Mesendoderm (in vitro differentiated cells): ENCODE measurements around the gene FAHD2A.
"Not testable (repeated sequence)": the region's sequence is repeated elsewhere in the genome, so short reads cannot be mapped to it uniquely, and the experiment has no call there.

ENCODE experiments used
- DNase-seq: peaks from one replicate; pipeline ENCODE4 v3.0.0; 2013
- H2AK5ac ChIP-seq: 2 replicates; pipeline ENCODE4 v1.6.1; 2013; ENCODE audit warnings: low read length, inconsistent platforms
- H2BK120ac ChIP-seq: 2 replicates; pipeline ENCODE4 v1.6.1; 2013; ENCODE audit warnings: low read depth, mild to moderate bottlenecking, low read length, moderate library complexity, mixed read lengths
- H2BK15ac ChIP-seq: replicated peaks from 2 replicates; pipeline ENCODE4 v1.6.1; 2013; ENCODE audit warnings: low read depth, mild to moderate bottlenecking, moderate library complexity
- H2BK5ac ChIP-seq: 2 replicates; pipeline ENCODE4 v1.6.1; 2013; ENCODE audit warnings: low read length, inconsistent platforms
- H3K18ac ChIP-seq: 2 replicates; pipeline ENCODE4 v1.6.1; 2013; ENCODE audit warnings: mild to moderate bottlenecking, low read length, mixed read lengths
- H3K23ac ChIP-seq: one replicate; pipeline ENCODE4 v1.6.1; 2013; ENCODE audit warnings: low read length
- H3K27ac ChIP-seq: 2 replicates; pipeline ENCODE4 v1.5.1; 2013; ENCODE audit warnings: low read depth, mild to moderate bottlenecking, inconsistent platforms, low read length, moderate library complexity
- H3K27me3 ChIP-seq: 2 replicates; pipeline ENCODE4 v1.6.1; 2013; ENCODE audit warnings: low read length, control low read depth, mild to moderate bottlenecking, inconsistent platforms; ENCODE audit not compliant: insufficient read depth, poor library complexity
- H3K36me3 ChIP-seq: 2 replicates; pipeline ENCODE4 v1.6.1; 2013; ENCODE audit warnings: low read length, inconsistent platforms; ENCODE audit not compliant: control insufficient read depth, insufficient read depth
- H3K4ac ChIP-seq: one replicate; pipeline ENCODE4 v1.6.1; 2013; ENCODE audit warnings: low read depth, mild to moderate bottlenecking, low read length, moderate library complexity
- H3K4me1 ChIP-seq: 2 replicates; pipeline ENCODE4 v1.6.1; 2013; ENCODE audit warnings: low read depth, low read length, inconsistent platforms; ENCODE audit not compliant: control insufficient read depth
- H3K4me2 ChIP-seq: 2 replicates; pipeline ENCODE4 v1.6.1; 2013; ENCODE audit warnings: low read length
- H3K4me3 ChIP-seq: 2 replicates; pipeline ENCODE4 v1.5.1; 2013; ENCODE audit warnings: mild to moderate bottlenecking, low read length
- H3K56ac ChIP-seq: one replicate; pipeline ENCODE4 v1.6.1; 2013; ENCODE audit warnings: low read length
- H3K79me1 ChIP-seq: 2 replicates; pipeline ENCODE4 v1.6.1; 2013; ENCODE audit warnings: low read length, inconsistent platforms
- H3K79me2 ChIP-seq: 2 replicates; pipeline ENCODE4 v1.6.1; 2013; ENCODE audit warnings: mild to moderate bottlenecking, low read length; ENCODE audit not compliant: control insufficient read depth, insufficient read depth
- H3K9ac ChIP-seq: 2 replicates; pipeline ENCODE4 v1.6.1; 2013; ENCODE audit warnings: low read length, inconsistent platforms
- H4K5ac ChIP-seq: one replicate; pipeline ENCODE4 v1.6.1; 2013; ENCODE audit warnings: low read length
- H4K8ac ChIP-seq: one replicate; pipeline ENCODE4 v1.6.1; 2013; ENCODE audit warnings: low read depth, mild to moderate bottlenecking, control low read depth, low read length, moderate library complexity
- WGBS: extraction: QIAGEN DNeasy Blood & Tissue Kit; methylation state at CpG from one replicate; pipeline ENCODE4 v1.1.7; 2013; ENCODE audit warnings: low lambda C conversion rate, missing lambda C conversion rate; ENCODE audit not compliant: insufficient coverage; ENCODE audit errors: extremely low coverage; 5-methylcytosine and 5-hydroxymethylcytosine counted together

FAHD2A gene

DNA sequence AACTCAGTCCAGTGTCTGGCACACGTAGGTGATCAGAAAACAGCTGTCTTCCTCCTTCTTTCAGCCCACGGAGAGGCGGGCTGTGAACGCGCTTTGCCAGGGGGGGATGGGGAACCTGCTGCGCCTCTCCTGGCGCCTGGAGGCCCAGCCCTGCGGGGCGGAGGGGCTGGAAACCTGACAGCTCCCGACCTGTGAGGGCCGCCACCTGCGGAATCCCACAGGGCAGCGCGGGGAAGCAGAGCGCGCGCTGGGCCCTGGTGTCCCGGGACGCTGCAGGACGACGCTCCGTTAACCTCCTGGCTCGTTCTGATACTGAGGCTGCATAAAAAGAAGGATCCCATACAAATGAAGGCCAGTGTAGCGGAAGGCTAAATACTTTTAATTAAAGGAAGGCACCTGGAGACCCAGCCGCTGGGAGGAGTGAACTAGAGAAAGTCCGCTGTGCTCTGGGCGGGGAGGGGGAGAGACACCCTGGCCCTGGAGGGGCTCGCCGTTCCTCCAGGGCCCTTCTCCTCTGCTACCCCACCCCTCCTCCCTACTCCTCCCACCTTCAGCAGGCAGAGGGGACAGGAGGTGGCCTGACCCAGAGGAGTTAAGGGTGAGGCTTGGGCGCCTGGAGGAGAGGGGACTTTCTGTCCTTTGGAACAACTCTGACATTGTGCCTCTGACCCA is 24.8 kb downstream of the FAHD2A start:
- not testable (repeated sequence) for H2BK15ac ChIP-seq, H3K4me3 ChIP-seq, H3K4me2 ChIP-seq, H3K23ac ChIP-seq, H2BK120ac ChIP-seq, H3K56ac ChIP-seq, H3K4me1 ChIP-seq, H3K36me3 ChIP-seq, H2AK5ac ChIP-seq, H3K79me2 ChIP-seq, H3K4ac ChIP-seq, H4K8ac ChIP-seq, H4K5ac ChIP-seq, H3K79me1 ChIP-seq, H3K9ac ChIP-seq, H3K18ac ChIP-seq, H3K27ac ChIP-seq, H3K27me3 ChIP-seq, DNase-seq, H2BK5ac ChIP-seq
- WGBS: no CpG with 5 or more reads among the region's 30 CpGs

DNA sequence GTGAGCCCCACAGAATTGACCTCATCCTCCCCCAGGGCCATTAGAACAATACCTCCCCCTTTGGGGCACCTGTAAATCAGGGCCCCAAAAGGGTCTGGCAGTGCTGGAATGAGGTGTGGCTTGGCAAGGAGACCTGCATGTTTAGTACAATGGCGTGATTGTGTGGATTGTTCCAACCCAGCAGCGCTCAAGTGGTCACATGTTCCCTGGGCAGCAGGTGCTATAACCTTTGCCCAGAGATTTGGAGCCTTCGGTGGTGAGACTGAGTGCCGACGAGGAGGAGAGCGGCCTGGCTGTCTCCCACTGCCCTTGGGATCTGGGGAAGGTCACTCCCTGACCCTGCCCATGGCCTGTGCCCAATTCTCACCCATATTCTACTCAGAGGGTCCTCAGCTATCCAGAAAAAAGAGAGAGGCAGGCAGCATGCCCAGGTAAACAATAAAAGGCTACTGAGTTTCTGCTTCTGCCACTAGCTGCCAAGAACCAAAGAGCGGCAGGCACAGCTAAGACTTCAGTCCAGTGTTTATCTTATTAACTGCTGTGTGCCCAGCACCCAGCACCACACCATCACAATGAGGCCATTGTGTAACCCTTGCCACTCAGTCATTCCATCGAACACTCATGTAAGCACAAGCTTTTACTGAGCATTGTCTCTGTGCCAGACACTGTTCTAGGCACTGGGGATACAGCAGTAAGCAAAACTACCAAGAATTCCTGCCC is 27.4 kb downstream of the FAHD2A start:
- H3K4me2 ChIP-seq, H4K5ac ChIP-seq, H2BK15ac ChIP-seq, H4K8ac ChIP-seq, H3K18ac ChIP-seq, H3K79me2 ChIP-seq, H3K36me3 ChIP-seq, H2BK120ac ChIP-seq, H3K27me3 ChIP-seq, H3K4me1 ChIP-seq, H3K56ac ChIP-seq, H3K9ac ChIP-seq, DNase-seq, H3K79me1 ChIP-seq, H3K4me3 ChIP-seq, H2AK5ac ChIP-seq, H3K27ac ChIP-seq, H2BK5ac ChIP-seq, H3K23ac ChIP-seq, H3K4ac ChIP-seq: not testable (repeated sequence)
- no CpG with 5 or more reads among the region's 8 CpGs for WGBS

DNA sequence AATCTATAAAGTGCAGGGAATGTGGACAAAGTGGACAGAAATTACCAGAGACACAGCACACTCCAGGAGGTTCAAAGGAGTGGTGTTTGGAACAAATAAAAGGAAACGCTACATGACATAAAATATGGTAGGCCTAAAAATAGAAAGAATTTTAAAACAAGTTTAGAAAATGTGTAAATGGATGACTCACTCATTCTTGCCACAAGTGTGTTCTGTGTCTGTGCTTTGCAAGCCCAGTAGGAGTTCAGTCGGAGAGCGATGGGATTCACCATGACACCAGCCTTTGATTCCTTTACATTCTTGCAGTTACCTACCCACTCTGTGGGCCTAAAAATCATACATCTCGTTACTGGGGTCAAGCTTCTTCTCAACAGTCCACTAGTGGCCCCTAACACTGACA is 30.9 kb downstream of the FAHD2A start:
- H3K27ac ChIP-seq: not testable (repeated sequence)

DNA sequence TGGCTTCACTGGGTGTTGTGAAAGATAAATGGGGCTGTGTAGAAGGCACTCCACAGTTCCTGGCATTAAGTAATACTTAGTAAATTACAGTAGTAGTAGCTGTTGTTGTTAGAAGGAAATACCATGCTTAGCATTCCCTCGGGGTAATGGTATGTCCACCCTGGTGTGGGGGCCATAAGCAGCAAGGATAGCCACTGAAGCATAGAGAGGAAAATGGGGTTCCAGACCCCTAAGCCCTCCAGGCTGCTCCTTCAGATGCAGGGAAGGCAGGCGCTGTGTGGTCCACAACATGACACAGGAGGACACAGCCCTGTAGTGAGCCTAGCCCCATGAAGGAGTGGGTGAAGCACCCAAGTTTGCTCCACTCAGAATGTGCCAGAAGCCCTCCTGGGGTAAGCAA is 31.5 kb downstream of the FAHD2A start:
- not testable (repeated sequence) for H3K4ac ChIP-seq, H3K56ac ChIP-seq, H2BK5ac ChIP-seq, H2AK5ac ChIP-seq, H3K4me1 ChIP-seq, H4K8ac ChIP-seq, H3K9ac ChIP-seq, H3K18ac ChIP-seq, H3K27ac ChIP-seq, H3K27me3 ChIP-seq, H3K79me1 ChIP-seq, H2BK120ac ChIP-seq, H3K4me3 ChIP-seq, H3K23ac ChIP-seq, H4K5ac ChIP-seq, H3K4me2 ChIP-seq, DNase-seq, H2BK15ac ChIP-seq, H3K36me3 ChIP-seq, H3K79me2 ChIP-seq
- WGBS: no CpG with 5 or more reads among the region's 2 CpGs

More for the DNA sequence above, 30.9 kb downstream of the FAHD2A start:
- H3K4me3 ChIP-seq, H3K4me2 ChIP-seq, H3K27me3 ChIP-seq, H2BK5ac ChIP-seq, H3K4me1 ChIP-seq, H2BK15ac ChIP-seq, H3K9ac ChIP-seq, DNase-seq, H3K56ac ChIP-seq, H2BK120ac ChIP-seq, H3K23ac ChIP-seq, H3K79me2 ChIP-seq, H2AK5ac ChIP-seq, H4K8ac ChIP-seq, H3K18ac ChIP-seq, H3K36me3 ChIP-seq, H3K79me1 ChIP-seq, H4K5ac ChIP-seq, H3K4ac ChIP-seq: not testable (repeated sequence)
- no CpG with 5 or more reads among the region's 4 CpGs for WGBS

GRCh38 chr2:95434507-95435076 is 32.1 kb downstream of the FAHD2A start:
- not testable (repeated sequence) for H2BK15ac ChIP-seq, H3K56ac ChIP-seq, H2BK120ac ChIP-seq, H4K8ac ChIP-seq, H3K79me1 ChIP-seq, H3K18ac ChIP-seq, DNase-seq, H2AK5ac ChIP-seq, H2BK5ac ChIP-seq, H3K27ac ChIP-seq, H3K79me2 ChIP-seq, H3K9ac ChIP-seq, H3K4ac ChIP-seq, H3K23ac ChIP-seq, H3K27me3 ChIP-seq, H3K36me3 ChIP-seq, H4K5ac ChIP-seq, H3K4me2 ChIP-seq, H3K4me1 ChIP-seq, H3K4me3 ChIP-seq
- no CpG with 5 or more reads among the region's 3 CpGs for WGBS
